ENCODE results near the gene MYBPC2.
A peak's percentile ranks its signal among the peaks of the same experiment; 100 is the strongest.

The MYBPC2 gene

GRCh38 chr19:50482271-50482855, 49.7 kb downstream of the MYBPC2 start:
- DNase-seq, result no peak

- DNase-seq, result no peak
These were observed 50.2 kb downstream of the MYBPC2 start for GRCh38 chr19:50482916-50483315.

GRCh38 chr19:50485284-50485955, 52.7 kb downstream of the MYBPC2 start:
- DNase-seq, result no peak

GRCh38 chr19:50486823-50487515, 54.3 kb downstream of the MYBPC2 start:
- DNase-seq, result no peak

GRCh38 chr19:50488389-50489194, 55.9 kb downstream of the MYBPC2 start:
- no peak for DNase-seq

DNA sequence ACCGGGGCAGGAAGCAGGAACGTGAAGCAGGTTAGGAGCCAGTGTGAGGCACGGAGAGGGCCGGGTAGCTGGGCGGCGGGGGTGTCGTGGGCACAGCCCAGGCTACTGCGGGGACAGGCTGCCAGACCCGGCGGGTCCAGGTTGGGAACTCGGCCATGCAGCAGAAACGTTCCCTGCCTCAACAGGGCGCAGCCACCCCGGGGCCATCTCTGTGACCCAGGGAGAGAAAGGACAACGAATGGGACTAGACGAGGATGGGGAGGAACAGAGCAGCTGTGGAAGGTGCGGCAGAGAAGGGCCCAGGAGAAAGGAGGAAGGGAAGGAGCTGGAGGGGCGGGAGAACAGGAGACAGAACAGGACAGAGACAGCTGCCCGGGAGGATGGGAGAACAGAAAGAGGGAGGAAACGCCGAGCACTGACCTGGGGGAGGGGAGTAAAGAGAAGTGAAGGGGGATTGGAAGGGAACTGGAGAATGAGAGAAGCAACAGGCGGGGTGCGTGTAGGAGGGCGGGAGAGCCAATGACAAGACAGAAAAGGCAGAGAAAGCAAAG, 56.8 kb downstream of the MYBPC2 start:
- DNase-seq, result no peak

DNA sequence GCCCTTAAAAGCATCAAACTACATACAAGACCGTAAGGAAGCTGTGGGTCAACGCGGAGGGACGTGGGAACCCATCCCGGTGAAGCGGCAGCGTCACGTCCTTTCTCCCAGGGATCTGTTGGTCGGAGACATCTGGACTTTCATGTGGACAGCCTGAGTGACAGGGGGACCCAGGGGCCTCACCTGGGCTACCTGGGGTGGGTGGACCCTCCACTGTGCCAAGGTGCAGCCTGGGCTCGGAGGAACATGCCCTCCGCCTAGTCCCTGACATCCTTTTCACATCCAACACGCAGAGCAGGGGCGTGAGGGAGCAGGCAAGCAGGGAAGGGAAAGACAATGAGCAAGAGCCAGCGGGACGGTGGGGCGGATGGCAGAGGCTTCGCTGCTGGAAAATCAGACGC, 57.7 kb downstream of the MYBPC2 start:
- DNase-seq, result no peak

DNA sequence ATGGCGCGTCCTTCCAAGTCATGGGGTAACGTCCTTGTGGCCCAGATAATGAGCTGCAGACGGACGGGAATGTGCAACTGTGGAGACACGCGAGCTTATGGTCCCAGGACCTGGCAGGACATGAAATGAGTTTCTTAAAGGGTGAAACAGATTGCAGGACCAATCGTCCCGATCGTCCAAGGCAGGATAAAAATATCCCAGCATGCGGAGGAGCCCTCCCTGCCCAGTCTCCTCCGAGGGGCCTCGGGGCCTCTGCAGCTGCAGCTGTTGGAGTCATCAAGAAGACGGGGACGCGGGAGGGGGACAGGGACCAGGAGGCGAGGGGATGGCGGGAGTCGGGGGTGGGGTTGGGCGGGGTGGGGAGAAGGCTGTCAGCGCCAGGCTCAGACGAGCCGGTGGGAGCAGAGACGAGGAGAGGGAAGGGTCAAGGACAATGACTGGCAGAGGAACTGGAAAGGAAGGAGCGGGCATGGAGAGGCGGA, 58.3 kb downstream of the MYBPC2 start:
- DNase-seq, result peak; percentile 86

DNA sequence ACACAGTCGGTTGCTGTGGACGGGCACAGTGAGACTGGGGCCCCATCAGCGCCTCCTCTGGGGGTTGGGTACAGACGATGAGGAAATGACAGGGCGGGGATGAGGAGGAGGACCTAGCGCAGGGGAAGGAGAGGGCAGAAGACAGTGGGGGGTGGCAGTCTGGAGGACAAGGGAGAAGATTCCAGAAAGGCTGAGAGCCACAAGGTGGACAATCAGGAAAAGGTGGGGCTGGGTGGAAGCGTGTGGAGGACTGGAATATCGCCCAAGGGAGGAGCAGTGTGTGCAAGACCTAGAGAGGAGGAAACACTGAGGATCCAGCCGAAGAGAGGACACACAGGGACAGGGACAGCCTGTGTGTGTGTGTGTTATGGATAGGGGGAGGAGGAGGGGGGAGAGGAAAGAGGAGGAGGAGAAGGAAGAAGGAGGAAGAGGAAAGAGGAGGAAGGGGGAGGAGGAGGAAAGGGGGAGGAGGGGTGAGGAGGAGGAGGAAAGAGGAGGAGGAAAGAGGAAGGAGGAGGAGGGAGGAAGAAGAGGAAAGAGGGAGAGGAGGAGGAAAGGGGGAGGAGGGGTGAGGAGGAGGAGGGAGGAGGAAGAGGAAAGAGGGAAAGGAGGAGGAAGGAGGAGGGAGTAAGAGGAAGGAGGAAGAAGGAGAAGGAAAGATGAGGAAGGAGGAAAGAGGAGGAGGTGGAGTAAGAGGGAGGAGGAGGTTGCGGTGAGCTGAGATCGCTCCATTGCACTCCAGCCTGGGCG, 59.8 kb downstream of the MYBPC2 start:
- no peak for DNase-seq

DNA sequence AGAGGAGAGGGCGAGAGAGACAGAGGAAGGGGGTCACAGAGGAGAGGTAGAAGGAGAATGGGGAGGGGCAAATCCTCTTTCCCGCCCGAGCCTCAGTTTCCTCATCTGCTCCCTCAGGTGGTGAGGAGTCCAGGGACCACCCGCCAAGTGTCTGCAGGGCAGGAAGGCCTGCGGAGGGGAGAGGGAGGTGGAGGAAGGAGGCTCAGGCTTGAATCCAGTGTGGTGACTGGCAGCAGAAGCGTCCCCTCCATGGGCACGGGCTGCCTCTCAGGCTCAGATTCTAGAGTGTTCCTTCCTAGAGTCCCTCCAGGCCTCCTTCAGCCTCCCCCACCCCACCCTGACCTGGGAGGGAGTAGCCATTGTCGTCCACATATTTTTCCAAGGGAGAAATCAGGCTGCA, 60.5 kb downstream of the MYBPC2 start:
- no peak for DNase-seq

GRCh38 chr19:50494186-50495019, 61.7 kb downstream of the MYBPC2 start:
- DNase-seq, result no peak

DNA sequence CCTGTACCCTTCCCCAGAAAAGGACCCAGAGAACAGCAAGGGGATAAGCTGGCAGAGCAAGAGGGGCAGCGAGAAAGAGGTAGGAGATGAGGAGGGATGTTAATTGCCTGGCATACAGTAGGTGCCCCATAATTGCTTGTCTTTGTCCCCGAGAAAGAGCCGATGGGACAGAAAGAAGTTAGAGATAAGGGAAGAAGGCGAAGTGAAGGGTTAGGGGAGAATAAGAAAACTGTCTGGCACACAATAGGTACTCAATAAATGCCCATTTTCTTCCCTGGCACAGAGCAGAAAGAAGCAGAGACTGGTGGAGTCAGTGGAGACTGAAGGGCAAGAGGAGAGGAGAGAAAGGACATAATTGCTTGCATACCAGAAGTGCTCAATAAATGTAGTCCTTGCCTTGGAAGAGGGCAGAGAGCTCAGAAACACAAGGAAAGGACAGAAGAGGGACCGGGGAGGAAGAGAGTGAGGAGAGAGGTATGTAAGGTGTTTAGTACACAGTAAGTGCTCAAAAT, 62.4 kb downstream of the MYBPC2 start:
- DNase-seq, result no peak

DNA sequence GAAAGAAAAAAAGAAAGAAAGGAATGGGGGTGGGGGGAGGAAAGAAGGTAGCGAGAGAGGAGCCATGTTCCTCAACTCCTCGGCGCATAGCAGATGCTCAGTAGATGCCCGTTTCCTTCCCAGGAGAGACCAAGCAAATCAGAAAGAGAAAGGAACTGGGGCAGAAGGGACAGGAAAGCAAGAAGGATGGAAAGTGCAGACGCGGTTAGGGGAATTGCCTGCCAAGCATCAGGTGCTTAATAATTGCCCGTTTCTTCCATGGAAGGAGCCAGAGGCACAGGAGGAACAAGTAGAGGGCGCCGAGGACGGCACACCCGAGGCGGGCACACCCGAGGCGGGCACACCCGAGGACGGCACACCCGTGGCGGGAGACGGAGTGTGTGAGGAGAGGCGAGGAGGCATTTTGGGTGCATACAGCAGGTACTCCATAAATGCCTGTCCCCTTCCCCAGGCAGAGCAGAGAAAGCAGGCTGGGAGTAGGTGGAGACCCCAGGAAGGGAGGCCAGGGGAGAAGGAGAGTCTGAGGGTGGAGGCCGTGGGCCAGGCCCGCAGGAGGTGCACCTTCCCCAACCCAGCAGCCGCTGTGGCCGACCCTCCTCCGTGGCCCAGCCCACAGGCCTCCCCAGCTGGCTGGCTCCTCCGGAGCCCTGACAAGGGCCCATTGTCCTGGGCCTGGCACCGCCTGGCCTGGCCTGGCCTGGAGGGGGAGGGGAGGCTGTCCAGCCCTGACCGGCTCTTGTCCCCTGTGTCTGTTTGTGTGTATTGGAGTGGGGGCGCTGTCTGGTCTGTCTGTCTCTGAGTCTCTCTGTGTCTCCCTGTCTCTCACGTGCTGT, 63.7 kb downstream of the MYBPC2 start:
- peak; percentile 72 for DNase-seq

DNA sequence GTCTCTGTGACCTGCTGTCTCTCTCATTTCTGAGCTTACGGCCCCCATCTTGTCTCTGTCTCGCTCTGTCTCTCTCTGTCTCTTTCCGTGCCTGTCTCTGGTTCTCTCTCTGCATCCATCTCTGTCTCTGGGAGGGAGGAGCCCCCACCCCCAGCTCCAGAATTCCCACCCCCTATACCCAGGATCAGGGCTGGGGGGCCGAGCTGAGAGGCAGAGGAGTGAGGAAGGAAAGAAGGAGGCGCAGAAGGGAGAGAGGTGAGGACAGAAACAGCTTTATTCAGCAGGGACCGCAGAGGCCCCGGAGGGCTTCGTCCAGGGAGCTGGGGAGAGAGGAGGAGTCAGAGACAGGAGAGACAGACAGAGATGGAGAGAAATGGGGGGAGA, 64.3 kb downstream of the MYBPC2 start:
- DNase-seq, result no peak

- DNase-seq, result no peak
These were observed 65.7 kb downstream of the MYBPC2 start for GRCh38 chr19:50498219-50499056.

GRCh38 chr19:50500060-50500752, 67.5 kb downstream of the MYBPC2 start:
- DNase-seq, result peak; percentile 80

- peak; percentile 64 for DNase-seq
These were observed 68.1 kb downstream of the MYBPC2 start for GRCh38 chr19:50500753-50501151.

DNA sequence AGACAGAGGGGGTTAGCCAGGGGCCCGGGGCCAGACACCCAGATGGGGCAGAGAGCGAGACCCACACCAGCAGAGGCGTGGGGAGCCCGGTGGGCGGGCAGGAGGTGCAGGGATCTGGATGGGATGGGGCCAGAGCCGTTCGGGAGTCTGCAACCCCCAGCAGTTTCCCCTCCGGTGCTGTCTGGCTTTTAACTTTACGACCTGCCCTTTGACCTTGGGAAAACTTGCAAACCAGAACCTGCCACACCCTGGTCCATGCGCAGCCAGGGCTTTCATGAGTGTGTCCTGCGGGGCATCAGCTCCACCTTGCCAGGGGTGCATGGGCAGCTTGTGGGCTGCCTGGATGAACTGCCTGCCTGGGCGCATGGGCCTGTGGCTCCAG, 68.5 kb downstream of the MYBPC2 start:
- DNase-seq, result no peak

Data from right hindlimb (tissue), 1 donor.